CD1c-positive myeloid dendritic cell (primary cell): ENCODE data around the gene MT1A.

Source experiments
- DNase-seq: peaks from one replicate; pipeline ENCODE4 v3.0.0-alpha.2; 2016; ENCODE audit errors: extremely low spot score

Gene MT1A

DNA sequence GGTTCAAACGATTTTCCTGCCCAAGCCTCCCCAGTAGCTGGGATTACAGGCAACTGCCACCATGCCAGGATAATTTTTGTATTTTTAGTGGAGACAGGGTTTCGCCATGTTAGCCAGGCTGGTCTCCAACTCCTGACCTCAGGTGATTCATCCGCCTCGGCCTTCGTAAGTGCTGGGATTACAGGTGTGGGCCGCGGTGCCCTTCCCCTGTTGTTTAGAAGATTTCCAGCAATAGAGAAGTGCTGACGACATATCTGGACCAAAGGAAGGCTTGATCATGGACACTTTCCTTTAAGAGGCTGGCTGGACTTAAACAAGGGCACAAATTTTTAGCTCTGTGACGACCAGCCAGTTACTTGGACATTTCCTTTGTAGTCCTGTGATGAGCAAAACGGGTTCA is 7.3 kb upstream of the MT1A start:
- DNase-seq: no peak

DNA sequence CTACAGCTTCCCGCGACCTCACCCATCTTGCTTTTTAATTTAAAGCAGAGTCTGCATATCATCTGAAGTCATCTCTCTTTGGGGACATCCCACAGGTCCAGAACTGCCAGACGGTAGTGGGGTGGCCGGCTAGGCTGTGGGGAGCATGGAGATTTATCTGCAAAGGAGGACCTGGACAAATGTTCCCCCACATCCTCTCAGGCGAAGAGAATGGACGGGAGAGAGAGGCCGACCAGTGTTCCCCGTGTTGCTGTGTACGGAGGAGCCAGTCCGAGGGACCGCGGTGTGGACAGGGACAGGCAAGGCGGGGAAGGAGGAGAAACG is 6.7 kb upstream of the MT1A start:
- DNase-seq: no peak

DNA sequence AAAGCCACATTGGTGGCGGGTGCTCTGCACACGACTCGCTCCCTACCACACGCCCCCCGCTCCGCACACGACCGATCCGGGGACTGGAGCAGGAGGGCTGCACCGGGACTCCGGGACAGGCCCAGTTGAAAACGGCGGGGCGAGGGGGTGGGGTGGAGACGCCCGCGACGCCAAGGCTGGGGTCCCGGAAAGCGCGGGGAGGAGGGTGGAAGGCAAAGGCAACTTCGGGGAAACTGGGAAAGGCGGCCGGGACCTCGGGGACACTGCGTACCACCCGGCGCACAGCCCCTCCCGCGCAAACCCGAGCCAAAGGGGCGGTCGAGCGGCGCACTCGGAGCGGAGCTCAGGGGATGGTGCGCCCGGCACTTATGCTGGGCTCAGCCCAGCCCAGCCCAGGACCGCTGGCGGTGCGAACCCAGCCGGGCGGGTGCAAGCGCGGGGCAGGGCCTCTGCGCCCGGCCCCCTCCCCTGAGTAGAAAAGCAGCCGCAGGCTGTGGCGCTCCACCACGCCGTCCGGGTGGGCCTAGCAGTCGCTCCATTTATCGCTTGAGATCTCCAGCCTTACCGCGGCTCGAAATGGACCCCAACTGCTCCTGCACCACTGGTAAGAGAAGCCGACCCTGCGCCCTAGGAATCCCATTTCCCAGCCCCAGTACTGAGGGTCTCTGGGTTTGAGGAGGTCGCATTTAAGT is 6.2 kb upstream of the MT1A start, which contains the start of gene MT1M:
Gene MT1M (plus strand): TSS at position 504 of the 692 bp plus-strand sequence. CDS start 73 bp downstream, at position 577.
- no peak for DNase-seq

DNA sequence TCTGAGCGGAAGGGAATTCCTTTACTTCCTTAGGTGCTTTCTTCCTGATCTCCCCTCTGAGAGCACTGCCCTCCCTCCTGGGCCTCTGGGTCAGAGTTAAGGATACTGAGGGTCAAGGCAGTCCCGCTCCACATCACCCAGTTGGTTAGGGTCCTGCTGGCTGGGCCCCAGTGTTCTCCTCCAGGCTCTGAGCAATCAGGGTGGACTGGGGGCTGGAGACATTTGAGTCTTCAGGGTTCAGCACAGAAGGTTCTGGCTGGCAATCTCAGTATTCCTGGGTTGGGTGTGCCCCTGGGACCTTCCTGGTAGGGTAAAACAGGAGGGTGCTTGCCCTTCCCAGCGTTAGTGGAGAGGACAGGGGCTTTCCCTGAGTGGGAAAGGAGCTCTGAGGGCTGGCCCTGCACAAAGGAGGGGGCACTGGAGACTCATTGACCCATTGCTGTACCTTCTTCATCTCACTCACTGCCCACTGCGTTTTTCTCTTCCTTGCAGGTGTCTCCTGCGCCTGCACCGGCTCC is 5.6 kb upstream of the MT1A start:
- no peak for DNase-seq

DNA sequence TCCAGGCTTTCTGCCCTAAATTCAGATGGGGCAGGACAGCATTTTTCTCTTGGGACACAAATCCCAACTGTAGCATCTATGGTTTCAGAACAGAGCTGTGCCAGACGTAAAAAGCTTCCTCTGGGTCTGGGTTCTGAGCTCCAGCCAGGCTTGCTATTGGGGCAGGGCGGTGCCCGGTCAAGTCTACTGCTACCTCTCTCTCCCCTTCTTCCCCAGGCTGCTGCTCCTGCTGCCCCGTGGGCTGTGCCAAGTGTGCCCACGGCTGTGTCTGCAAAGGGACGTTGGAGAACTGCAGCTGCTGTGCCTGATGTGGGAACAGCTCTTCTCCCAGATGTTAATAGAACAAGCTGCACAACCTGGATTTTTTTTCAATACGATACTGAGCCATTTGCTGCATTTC is 4.9 kb upstream of the MT1A start:
- DNase-seq: no peak

- DNase-seq: no peak
These were observed 3.6 kb upstream of the MT1A start for GRCh38 chr16:56634715-56635440.

DNA sequence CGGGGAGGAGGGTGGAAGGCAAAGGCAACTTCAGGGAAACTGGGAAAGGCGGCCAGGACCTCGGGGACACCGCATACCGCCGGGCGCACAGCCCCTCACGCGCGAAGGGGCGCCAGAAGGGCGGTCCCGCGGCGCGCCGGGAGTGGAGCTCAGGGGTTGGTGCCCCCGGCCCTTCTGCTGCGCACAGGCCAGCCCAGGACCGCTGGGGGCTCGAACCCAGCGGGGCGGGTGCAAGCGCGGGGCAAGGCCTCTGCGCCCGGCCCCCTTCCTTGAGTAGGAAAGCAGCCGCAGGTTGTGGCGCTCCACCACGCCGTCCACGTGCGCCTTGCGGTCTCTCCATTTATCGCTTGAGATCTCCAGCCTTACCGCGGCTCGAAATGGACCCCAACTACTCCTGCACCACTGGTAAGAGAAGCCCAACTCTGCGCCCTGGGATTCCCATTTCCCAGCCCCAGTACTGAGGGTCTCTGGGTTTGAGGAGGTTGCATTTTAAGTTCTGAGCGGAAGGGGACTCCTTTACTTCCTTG is 3.0 kb upstream of the MT1A start:
- DNase-seq: no peak

- DNase-seq: no peak
These were observed 1.7 kb upstream of the MT1A start for GRCh38 chr16:56636616-56637413.

GRCh38 chr16:56639045-56639444 is 579 bp downstream of the MT1A start:
- no peak for DNase-seq

DNA sequence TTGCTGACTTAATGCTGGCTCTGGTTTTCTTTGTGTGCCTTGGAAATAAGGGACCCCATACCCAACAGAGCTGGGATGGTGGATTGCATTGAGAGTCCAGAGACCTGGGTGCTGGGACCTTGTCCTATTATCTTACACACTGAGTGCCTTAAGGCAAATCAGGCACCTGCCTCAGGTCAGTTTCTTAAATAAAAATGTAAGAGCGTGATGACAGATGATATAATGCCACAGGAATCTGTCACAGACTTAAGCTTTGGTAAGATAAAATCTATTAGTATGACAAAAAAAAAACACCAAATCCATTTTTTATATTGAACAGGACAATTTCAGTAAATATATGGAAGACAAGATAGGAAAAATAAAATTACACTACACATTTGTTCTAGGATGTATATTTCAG is 1.6 kb downstream of the MT1A start:
- DNase-seq: no peak

DNA sequence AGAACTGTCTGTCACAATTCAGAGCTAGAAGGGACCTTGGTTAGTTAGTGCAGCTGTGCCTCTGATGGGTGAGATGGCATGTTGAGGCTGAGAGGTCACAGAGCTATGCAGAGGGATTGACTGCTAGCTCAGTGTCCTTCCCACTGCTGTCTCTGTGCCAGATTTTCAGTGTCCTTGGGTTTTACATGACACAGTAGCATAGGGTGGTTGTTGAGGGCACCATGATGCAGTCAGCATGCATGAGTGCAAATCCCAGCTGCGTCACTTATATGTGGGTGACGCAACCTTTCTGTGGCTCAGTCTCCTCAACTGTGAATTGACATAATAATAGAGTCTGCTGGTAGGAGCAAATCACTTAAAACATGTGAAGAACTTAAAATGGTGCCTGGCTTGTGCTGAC is 2.7 kb downstream of the MT1A start:
- DNase-seq: no peak

DNA sequence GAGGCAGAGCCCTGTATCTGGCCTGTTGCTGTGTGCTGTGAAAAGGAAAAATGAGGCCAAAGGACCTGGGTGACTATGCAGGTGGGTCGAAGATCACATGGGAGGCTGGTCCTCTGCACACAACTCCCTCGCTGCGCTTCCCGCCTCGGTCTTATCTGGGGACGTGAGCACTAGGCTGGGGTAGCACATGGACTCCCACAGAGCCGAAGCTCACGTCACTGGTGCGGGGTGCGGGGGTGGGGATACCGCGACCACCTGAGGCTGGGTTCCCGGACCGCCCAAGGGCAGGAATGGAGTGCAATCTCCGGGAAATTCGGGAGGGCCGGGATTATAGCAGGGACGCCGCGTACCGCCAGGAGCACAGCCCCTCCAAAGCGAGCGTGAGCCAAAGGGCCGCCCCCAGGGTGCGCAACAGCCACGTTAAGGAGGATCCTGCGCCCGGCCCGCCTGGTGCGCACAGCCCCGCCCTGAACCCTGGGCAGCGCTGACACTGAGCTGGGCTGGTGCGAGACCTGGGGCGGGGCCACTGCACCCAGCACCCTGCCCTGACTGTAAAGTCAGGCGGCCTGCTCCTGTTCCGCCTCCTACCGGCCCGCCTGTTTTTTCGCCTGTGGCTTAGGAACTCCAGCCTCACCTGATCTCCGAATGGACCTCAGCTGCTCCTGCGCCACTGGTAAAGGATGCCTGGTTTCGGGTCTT is 4.8 kb downstream of the MT1A start:
- peak; percentile 86 for DNase-seq

DNA sequence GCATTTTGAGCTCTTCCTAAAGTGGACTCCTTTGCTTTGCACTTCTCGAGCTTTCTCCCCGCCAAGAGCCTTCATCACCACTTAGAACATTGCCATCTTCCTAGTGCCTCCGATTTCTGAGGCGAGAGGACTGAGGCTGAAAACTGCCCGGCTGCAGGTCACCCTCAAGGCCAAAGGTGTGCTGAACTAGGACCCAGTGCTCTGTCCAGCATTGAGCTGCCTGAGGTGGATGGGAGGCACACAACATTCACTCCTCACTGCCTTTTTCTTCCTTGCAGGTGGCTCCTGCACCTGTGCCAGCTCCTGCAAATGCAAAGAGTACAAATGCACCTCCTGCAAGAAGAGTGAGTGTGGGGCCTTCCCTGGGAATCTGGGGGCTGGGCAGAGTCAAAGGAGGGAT is 5.4 kb downstream of the MT1A start:
- DNase-seq: no peak

GRCh38 chr16:56645311-56645710 is 6.8 kb downstream of the MT1A start:
- no peak for DNase-seq

DNA sequence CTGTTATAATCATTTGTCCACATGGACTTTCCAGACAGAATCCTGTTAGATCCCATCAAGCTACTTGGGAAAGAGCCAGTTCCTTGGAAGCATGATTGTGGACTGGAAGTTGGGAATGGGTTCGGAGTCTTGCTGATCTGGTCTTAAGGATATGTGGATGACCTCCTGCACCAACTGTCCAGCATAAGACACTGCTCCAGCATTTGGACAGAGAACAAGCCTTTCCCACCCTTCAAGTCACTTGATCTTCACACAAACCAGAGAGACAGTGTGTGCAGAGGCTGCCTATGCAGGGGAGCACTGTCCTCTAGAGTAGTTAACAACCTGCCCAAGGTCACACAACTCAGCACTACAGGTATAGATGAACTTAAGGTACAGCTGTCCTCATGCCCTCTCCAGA is 7.4 kb downstream of the MT1A start:
- no peak for DNase-seq

- no peak for DNase-seq
These were observed 9.4 kb downstream of the MT1A start for GRCh38 chr16:56647641-56648431.

DNA sequence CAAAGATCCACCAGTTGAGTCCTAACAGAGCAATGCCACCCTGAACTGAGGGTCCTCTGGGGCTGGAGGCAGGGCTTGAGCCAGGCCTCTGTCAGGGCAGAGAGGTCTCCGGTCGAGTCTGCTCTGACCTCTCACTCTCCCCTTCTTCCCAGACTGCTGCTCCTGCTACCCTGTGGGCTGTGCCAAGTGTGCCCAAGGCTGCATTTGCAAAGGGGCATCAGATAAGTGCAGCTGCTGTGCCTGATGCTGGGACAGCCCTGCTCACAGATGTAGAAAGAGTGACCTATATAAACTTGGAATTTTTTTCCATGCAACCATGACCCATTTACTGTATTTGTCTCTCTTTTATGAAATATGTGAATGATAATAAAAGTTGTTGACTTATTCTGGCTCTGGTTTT is 10.8 kb downstream of the MT1A start:
- DNase-seq: no peak

- DNase-seq: no peak
These were observed 11.4 kb downstream of the MT1A start for GRCh38 chr16:56649820-56650219.

DNA sequence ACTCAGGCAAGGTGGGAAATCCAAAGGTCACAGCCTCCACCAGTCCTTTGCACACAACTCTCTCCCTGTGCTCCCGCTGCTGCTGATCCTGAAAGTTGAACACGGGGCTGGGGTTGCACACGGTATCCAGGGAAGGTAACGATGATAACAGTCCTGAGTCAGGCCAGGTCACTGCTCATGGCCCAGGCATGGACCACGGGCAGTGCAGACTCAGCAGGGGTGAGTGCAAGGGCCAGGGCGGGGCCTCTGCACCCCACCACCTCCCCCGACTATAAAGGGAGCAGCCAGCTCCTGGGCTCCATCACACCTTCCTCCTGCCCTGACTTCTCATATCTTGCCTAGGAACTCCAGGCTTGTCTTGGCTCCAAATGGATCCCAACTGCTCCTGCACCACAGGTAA is 13.1 kb downstream of the MT1A start, which contains the start of gene MT1B:
Gene MT1B (plus strand): TSS at position 301 of the 400 bp plus-strand sequence. CDS start 68 bp downstream, at position 369.
- no peak for DNase-seq

GRCh38 chr16:56652600-56652999 is 14.1 kb downstream of the MT1A start:
- no peak for DNase-seq

GRCh38 chr16:56653218-56653617 is 14.8 kb downstream of the MT1A start:
- DNase-seq: no peak
